SK-N-SH treated with all-trans-retinoic acid at 6 μM for 48 hours (cell line): ENCODE measurements around the gene MYO16.
A peak's percentile ranks its signal among the peaks of the same experiment; 100 is the strongest.

Source experiments
- ATAC-seq: fragments of 200-7000 bp; cut with Tn5 transposase; 3 replicates; pipeline ENCODE4 v1.9.1; 2020; ENCODE audit warnings: mild to moderate bottlenecking, moderate library complexity
- ARNTL ChIP-seq: fragments of 450-650 bp; formaldehyde crosslinking; IDR thresholded peaks from 2 replicates; pipeline ENCODE4 v1.5.0; 2020; ENCODE audit warnings: low read depth, mild to moderate bottlenecking, moderate library complexity, borderline replicate concordance
- BACH2 ChIP-seq: fragments of 250-450 bp; sonication (Bioruptor Pico); IDR thresholded peaks from 2 replicates; pipeline ENCODE4 v1.9.0; 2021; ENCODE audit warnings: mild to moderate bottlenecking, borderline replicate concordance
- CSDC2 ChIP-seq: fragments of 250-450 bp; sonication (Bioruptor Pico); IDR thresholded peaks from 2 replicates; pipeline ENCODE4 v1.5.0; 2020; ENCODE audit warnings: mild to moderate bottlenecking, moderate library complexity
- ESRRG ChIP-seq: fragments of 250-450 bp; sonication (Bioruptor Pico); IDR thresholded peaks from 2 replicates; pipeline ENCODE4 v1.6.1; 2021; ENCODE audit warnings: mild to moderate bottlenecking
- GLIS3 ChIP-seq: fragments of 250-450 bp; sonication (Bioruptor Pico); IDR thresholded peaks from 2 replicates; pipeline ENCODE4 v1.5.0; 2020; ENCODE audit warnings: mild to moderate bottlenecking, moderate library complexity
- ISL1 ChIP-seq: fragments of 250-450 bp; sonication (Bioruptor Pico); IDR thresholded peaks from 2 replicates; pipeline ENCODE4 v2.1.2; 2022; ENCODE audit warnings: mild to moderate bottlenecking, moderate library complexity
- OSR1 ChIP-seq: fragments of 250-450 bp; sonication (Bioruptor Pico); IDR thresholded peaks from 2 replicates; pipeline ENCODE4 v1.8.0; 2022; ENCODE audit warnings: moderate library complexity, mild to moderate bottlenecking, inconsistent platforms
- PPARA ChIP-seq: fragments of 250-450 bp; sonication (Bioruptor Pico); IDR thresholded peaks from 2 replicates; pipeline ENCODE4 v1.5.0; 2020; ENCODE audit warnings: mild to moderate bottlenecking, borderline replicate concordance
- RARB ChIP-seq: fragments of 250-450 bp; sonication (Bioruptor Pico); IDR thresholded peaks from 2 replicates; pipeline ENCODE4 v1.8.0; 2021; ENCODE audit warnings: mild to moderate bottlenecking, moderate library complexity
- SNAI2 ChIP-seq: fragments of 250-450 bp; sonication (Bioruptor Pico); IDR thresholded peaks from 2 replicates; pipeline ENCODE4 v1.5.0; 2020; ENCODE audit warnings: mild to moderate bottlenecking, moderate library complexity
- TCF4 ChIP-seq: fragments of 250-450 bp; sonication (Bioruptor Pico); IDR thresholded peaks from 2 replicates; pipeline ENCODE4 v1.8.0; 2021; ENCODE audit warnings: mild to moderate bottlenecking, moderate library complexity, borderline replicate concordance
- TOX ChIP-seq: fragments of 250-450 bp; sonication (Bioruptor Pico); IDR thresholded peaks from 2 replicates; pipeline ENCODE4 v1.8.0; 2021; ENCODE audit warnings: mild to moderate bottlenecking, moderate library complexity, borderline replicate concordance
- ZC3H10 ChIP-seq: fragments of 250-450 bp; sonication (Bioruptor Pico); IDR thresholded peaks from 2 replicates; pipeline ENCODE4 v1.5.1; 2021; ENCODE audit warnings: mild to moderate bottlenecking, moderate library complexity
- ZFP3 ChIP-seq: fragments of 250-450 bp; sonication (Bioruptor Pico); IDR thresholded peaks from 2 replicates; pipeline ENCODE4 v1.5.0; 2020; ENCODE audit warnings: mild to moderate bottlenecking, moderate library complexity
- ZNF565 ChIP-seq: fragments of 450-650 bp; formaldehyde crosslinking; conservative IDR thresholded peaks from 2 replicates; pipeline ENCODE4 v1.5.0; 2020; ENCODE audit warnings: low read depth, mild to moderate bottlenecking, moderate library complexity
- ZNF8 ChIP-seq: fragments of 450-650 bp; formaldehyde crosslinking; IDR thresholded peaks from 2 replicates; pipeline ENCODE4 v1.5.0; 2020; ENCODE audit warnings: mild to moderate bottlenecking, moderate library complexity
- TF ChIP-seq, protein P1 (sequence below): fragments of 250-450 bp; sonication (Bioruptor Pico); IDR thresholded peaks from 2 replicates; pipeline ENCODE4 v1.8.0; 2021; ENCODE audit warnings: low read depth, mild to moderate bottlenecking, moderate library complexity, borderline replicate concordance
- TF ChIP-seq, protein P2 (sequence below): fragments of 250-450 bp; sonication (Bioruptor Pico); IDR thresholded peaks from 2 replicates; pipeline ENCODE4 v1.5.1; 2020; ENCODE audit warnings: low read depth, mild to moderate bottlenecking, moderate library complexity
- TF ChIP-seq, protein P3 (sequence below): fragments of 250-450 bp; sonication (Bioruptor Pico); IDR thresholded peaks from 2 replicates; pipeline ENCODE4 v1.5.1; 2021; ENCODE audit warnings: mild to moderate bottlenecking, moderate library complexity

The MYO16 gene

DNA sequence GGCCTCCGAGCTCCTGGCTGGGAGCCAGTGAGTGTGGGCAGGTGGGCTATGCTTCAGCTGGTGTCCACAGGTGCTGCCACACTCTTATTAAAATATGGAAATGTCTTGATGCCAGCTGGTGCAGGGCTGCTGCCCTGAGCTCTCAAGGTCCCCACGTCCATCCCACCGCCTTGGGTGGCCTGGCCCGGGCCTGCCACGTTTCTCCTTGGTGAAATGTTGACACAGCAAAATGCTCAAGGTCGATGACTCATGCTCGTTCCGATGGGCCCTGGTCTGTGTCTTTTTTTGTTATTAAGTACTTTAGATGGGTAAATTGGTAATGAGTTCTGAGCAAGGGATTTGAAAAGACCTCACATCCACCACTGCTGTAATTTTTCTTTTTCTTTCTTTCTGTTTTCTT, 524.7 kb downstream of the MYO16 start:
- TF ChIP-seq ESRRG (CRISPR knock-in tag): no peak
- TF ChIP-seq ZC3H10: peak; percentile 74
- TF ChIP-seq SNAI2 (CRISPR knock-in tag): no peak
- TF ChIP-seq ISL1 (CRISPR knock-in tag): peak; percentile 44
- ATAC-seq: peak; percentile 55

DNA sequence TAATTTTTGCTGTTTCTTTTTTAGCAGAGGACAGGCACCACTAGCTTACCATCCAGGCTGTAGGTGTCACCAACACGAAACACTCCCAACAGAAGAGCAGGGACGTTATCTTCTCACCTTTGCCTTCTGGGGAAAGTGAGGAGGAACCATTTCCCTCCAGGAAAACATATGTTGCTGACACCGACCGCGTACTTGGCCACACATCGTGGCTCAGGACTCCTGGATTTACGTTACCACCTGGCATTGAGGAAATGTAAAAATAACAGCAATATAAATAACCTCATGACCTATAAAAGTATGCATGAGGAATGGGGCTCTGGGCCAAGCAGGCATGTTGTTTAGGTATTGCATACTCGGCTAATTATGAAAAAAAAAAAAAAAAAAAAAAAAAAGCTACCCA, 525.1 kb downstream of the MYO16 start:
- TF ChIP-seq PPARA (CRISPR knock-in tag): no peak
- no peak for ATAC-seq

DNA sequence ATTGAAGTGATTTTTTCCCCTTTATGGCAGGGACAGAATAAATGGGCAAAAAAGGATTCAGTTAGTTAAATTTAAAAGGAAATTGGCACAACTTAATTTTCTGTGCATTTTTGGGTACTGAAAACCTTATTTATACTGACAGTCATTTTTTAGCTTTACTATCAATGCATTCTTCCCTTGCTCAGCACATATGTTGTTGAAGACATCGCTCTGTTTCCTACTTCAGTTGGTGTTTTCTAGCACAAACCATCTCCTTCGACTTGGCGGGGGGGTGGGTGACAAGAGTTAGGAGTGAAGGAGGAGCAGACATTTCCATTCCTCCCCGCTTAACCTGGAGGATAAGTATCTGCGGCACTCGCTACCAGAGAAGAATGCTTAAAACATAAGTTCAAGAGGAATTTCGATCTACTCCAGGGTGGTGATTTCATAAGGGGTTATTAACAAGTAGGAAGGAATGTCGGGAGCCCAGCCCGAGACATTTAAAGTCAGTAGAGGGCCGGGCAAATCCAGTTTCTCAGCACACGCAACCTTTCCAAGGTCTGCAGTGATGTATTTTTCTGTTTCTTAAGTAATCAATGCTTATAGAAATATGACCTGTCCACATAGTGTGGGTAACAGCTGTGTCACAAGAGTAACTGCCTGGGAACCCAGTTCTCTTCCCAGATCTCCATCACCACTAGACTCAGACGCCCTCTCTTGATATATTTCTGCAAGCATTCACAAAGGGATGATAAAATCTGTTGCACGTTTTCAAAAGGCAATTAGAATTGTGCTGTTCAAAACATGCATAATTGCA, 525.8 kb downstream of the MYO16 start:
- peak; percentile 9 for ATAC-seq
- TF ChIP-seq CSDC2 (CRISPR knock-in tag): no peak
- no peak for TF ChIP-seq TCF4

DNA sequence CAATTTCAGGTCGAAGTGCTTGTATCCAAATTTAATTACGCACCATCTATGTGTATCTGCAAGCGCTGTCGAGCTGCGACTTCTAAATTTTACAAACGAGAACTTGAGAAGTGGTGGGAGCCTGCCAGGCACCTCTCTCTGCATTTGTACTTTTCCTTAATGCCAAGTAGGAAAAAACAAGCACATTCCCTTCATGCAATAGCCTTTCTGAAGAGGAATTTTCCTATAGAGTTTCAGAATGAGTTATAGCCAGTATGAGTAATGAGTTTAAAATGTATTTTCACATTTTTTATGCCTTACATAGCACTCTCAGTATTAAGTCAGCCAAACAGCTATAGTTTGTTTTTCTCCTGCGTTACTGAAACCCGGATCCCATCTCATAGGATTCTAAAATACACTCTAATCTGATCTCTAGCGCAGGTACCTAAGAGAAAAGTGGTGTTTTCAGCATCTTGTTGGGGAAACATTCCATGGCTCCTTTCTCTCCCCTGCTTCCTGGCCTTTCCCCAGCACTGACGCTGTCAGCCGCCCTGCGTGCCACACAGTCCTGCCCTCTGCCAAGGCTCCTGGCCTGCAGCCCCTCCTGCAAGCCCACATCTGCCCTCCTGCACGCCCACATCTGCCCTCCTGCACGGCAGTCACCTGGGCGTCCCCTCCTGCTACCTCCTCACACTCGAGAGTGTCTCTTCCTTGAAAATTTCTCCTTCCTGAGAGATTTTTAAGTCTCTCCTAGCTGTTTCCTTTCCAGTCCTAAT, 526.9 kb downstream of the MYO16 start:
- peak; percentile 82 for ATAC-seq
- TF ChIP-seq ZFP3 (CRISPR knock-in tag): no peak
- peak; percentile 82 for TF ChIP-seq ISL1 (CRISPR knock-in tag)

DNA sequence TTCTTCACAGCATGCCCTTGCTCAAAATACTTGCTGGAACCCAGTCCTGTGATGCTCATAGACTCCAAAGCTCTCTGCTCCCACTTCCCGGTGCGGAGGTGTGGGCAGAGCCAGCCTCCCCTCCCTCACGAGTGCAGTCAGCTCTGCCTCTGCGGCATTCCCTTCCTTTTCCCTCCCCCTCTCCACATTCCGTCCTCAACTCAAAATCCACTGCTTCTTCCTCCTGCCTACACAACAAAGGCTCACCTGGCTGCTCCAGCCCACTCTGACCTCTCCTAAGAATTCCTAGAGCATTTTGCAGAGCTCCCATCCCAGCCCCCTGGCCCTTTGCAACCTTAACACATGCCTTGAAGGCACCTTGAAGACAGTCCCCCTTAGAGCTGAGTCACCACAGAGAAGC, 527.9 kb downstream of the MYO16 start:
- TF ChIP-seq, protein P1, sequence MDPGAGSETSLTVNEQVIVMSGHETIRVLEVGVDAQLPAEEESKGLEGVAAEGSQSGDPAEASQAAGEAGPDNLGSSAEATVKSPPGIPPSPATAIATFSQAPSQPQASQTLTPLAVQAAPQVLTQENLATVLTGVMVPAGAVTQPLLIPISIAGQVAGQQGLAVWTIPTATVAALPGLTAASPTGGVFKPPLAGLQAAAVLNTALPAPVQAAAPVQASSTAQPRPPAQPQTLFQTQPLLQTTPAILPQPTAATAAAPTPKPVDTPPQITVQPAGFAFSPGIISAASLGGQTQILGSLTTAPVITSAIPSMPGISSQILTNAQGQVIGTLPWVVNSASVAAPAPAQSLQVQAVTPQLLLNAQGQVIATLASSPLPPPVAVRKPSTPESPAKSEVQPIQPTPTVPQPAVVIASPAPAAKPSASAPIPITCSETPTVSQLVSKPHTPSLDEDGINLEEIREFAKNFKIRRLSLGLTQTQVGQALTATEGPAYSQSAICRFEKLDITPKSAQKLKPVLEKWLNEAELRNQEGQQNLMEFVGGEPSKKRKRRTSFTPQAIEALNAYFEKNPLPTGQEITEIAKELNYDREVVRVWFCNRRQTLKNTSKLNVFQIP (CRISPR knock-in tag): no peak
- no peak for TF ChIP-seq ESRRG (CRISPR knock-in tag)
- TF ChIP-seq ZFP3 (CRISPR knock-in tag): no peak
- TF ChIP-seq RARB (CRISPR knock-in tag): no peak
- no peak for TF ChIP-seq SNAI2 (CRISPR knock-in tag)
- TF ChIP-seq GLIS3 (CRISPR knock-in tag): no peak
- TF ChIP-seq, protein P2, sequence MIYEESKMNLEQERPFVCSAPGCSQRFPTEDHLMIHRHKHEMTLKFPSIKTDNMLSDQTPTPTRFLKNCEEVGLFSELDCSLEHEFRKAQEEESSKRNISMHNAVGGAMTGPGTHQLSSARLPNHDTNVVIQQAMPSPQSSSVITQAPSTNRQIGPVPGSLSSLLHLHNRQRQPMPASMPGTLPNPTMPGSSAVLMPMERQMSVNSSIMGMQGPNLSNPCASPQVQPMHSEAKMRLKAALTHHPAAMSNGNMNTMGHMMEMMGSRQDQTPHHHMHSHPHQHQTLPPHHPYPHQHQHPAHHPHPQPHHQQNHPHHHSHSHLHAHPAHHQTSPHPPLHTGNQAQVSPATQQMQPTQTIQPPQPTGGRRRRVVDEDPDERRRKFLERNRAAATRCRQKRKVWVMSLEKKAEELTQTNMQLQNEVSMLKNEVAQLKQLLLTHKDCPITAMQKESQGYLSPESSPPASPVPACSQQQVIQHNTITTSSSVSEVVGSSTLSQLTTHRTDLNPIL: no peak
- TF ChIP-seq OSR1: no peak
- TF ChIP-seq TCF4: no peak
- TF ChIP-seq, protein P3, sequence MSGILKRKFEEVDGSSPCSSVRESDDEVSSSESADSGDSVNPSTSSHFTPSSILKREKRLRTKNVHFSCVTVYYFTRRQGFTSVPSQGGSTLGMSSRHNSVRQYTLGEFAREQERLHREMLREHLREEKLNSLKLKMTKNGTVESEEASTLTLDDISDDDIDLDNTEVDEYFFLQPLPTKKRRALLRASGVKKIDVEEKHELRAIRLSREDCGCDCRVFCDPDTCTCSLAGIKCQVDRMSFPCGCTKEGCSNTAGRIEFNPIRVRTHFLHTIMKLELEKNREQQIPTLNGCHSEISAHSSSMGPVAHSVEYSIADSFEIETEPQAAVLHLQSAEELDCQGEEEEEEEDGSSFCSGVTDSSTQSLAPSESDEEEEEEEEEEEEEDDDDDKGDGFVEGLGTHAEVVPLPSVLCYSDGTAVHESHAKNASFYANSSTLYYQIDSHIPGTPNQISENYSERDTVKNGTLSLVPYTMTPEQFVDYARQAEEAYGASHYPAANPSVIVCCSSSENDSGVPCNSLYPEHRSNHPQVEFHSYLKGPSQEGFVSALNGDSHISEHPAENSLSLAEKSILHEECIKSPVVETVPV (CRISPR knock-in tag): no peak
- TF ChIP-seq ARNTL (CRISPR knock-in tag): no peak
- TF ChIP-seq BACH2: no peak
- no peak for TF ChIP-seq ZNF565
- no peak for ATAC-seq

DNA sequence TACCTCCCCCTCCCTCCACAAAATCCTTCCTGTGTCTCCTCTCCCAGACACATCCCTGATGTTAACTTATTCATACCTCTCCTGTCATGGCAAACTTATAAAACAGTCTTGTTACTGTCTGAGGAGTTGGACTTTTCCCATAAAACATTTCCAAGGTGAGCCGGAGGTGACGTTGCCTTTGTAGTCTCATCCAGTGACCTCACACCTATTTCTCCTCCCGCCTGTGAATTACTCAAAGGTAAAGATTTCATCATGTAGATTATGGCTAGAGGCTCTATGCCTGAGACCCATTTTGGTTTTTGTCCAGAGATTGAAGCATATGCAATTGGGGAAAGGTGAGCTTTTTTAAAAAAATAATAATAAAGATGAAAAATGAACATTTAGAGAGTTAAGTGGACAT, 529.0 kb downstream of the MYO16 start:
- ATAC-seq: no peak
- no peak for TF ChIP-seq ISL1 (CRISPR knock-in tag)

DNA sequence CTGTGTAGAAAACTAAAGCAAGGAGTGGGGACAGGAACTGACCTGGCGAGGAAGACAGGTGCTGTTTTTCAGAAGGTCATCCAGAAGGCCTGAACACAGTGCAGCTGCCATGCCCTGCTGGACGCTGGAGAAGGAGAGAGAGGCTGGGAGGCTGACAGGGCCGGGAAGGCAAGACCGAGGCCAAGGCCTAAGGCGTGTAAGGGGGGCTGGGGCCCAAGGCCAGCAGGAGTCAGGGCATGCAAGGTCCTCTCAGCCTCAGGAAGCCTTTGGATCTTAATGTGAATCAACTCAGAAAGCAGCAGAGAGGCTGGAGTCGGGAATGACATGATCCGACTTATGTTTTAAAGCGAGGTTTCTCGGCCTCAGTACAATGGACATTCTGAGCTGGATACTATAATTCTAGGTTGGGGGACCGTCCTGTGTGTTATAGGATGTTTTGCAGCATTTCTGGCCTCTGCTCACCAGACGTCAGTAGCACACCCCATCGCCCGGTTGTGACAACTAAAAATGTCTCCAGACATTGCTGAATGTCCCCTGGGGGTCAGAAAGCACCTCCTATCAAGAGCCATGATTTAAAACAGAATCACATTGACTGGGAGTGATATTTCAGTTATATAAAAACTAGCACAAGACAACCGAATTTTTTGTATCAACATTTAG, 530.4 kb downstream of the MYO16 start:
- no peak for TF ChIP-seq GLIS3 (CRISPR knock-in tag)
- no peak for TF ChIP-seq ZFP3 (CRISPR knock-in tag)
- no peak for TF ChIP-seq ZNF8 (CRISPR knock-in tag)
- TF ChIP-seq OSR1: no peak
- no peak for TF ChIP-seq TOX (CRISPR knock-in tag)
- ATAC-seq: no peak
